Chondrocyte (in vitro differentiated cells): ENCODE measurements around the gene COQ7. TPM values are rescaled to one million over a fixed set of nuclear protein-coding genes. Genes with fewer than 3 reads are reported as not detected.

ENCODE experiments used
- DNase-seq: peaks from one replicate; pipeline ENCODE4 v3.0.0; 2021; ENCODE audit warnings: mixed read lengths, low spot score
- H3K27ac Mint-ChIP-seq: one replicate; pipeline ENCODE4 v1.8.0; 2021; ENCODE audit warnings: mild to moderate bottlenecking, moderate library complexity, mixed read lengths; ENCODE audit not compliant: unreplicated experiment
- H3K27me3 Mint-ChIP-seq: 2 replicates; pipeline ENCODE4 v1.8.0; 2021; ENCODE audit warnings: low read depth, mixed read lengths
- H3K36me3 Mint-ChIP-seq: 2 replicates; pipeline ENCODE4 v1.8.0; 2021; ENCODE audit warnings: low read depth, mixed read lengths
- H3K4me1 Mint-ChIP-seq: 2 replicates; pipeline ENCODE4 v1.8.0; 2021; ENCODE audit warnings: low read depth, mild to moderate bottlenecking, mixed read lengths
- H3K4me3 Mint-ChIP-seq: one replicate; pipeline ENCODE4 v1.8.0; 2021; ENCODE audit warnings: mild to moderate bottlenecking, moderate library complexity, mixed read lengths; ENCODE audit not compliant: unreplicated experiment
- H3K9me3 Mint-ChIP-seq: 2 replicates; pipeline ENCODE4 v1.8.0; 2021; ENCODE audit warnings: low read depth, mixed read lengths
- CTCF ChIP-seq: fragments of 200-600 bp; sonication (generic); IDR thresholded peaks from 2 replicates; pipeline ENCODE4 v1.5.0; 2021; ENCODE audit warnings: antibody characterized with exemption, mild to moderate bottlenecking, moderate library complexity
- total RNA-seq: library from RNA; stranded (reverse); gene quantifications from 3 replicates; pipeline ENCODE4 v1.2.1, GENCODE V29; 2021

Gene COQ7
- total RNA-seq, 1 donor from 2014 or later, result 20.7 TPM

DNA sequence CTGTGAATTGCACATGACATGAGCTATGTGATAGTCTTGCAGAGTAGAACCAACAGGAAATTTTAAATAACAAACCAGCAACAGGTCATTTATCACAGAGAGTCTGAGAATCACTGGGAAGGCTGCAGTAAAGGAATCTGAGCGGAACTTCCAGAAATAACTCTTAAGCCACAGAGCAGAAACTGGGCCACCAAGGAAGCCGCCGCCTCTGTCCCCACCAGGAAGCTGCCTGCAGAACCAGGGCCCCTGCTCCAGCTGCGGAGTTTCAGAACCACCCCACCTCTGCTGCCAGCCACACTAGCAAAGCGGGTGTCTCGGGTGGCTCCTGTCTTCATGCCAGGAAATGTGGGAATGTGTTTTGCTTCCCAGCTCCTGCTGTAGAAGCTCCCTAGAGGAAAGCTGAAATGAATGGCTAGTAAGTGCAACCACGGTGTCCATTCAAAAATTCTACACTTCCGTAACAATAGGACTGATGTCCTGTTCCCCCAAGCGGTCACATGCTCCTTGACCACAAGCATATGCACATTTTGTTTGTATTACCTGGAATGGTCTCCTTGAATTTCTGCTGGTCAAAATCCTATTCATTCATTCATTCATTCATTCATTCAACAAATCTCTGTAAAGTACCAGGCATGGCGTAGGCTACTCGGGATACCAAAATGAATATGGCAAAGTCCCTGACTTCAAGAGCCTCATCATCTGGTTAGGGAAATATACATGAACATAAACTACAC is 38.6 kb downstream of the COQ7 start:
- no peaks in the 10 kb centered on the region for H3K36me3 Mint-ChIP-seq
- no peak for DNase-seq
- H3K27me3 Mint-ChIP-seq, result no peaks in the 10 kb centered on the region
- TF ChIP-seq CTCF, result no peak
- peaks cover 29% of the 10 kb centered on the region for H3K4me1 Mint-ChIP-seq
- no peak overlapping the region for H3K27ac Mint-ChIP-seq
- no peaks in the 10 kb centered on the region for H3K9me3 Mint-ChIP-seq
- H3K4me3 Mint-ChIP-seq, result no peak overlapping the region

- H3K27ac Mint-ChIP-seq, result no peak overlapping the region
- no peak for DNase-seq
- TF ChIP-seq CTCF, result no peak
- no peak overlapping the region for H3K4me3 Mint-ChIP-seq
- no peaks in the 10 kb centered on the region for H3K9me3 Mint-ChIP-seq
- H3K27me3 Mint-ChIP-seq, result no peaks in the 10 kb centered on the region
- H3K36me3 Mint-ChIP-seq, result no peaks in the 10 kb centered on the region
- peaks cover 29% of the 10 kb centered on the region for H3K4me1 Mint-ChIP-seq
Observed at GRCh38 chr16:19106625-19107020, 39.2 kb downstream of the COQ7 start.

DNA sequence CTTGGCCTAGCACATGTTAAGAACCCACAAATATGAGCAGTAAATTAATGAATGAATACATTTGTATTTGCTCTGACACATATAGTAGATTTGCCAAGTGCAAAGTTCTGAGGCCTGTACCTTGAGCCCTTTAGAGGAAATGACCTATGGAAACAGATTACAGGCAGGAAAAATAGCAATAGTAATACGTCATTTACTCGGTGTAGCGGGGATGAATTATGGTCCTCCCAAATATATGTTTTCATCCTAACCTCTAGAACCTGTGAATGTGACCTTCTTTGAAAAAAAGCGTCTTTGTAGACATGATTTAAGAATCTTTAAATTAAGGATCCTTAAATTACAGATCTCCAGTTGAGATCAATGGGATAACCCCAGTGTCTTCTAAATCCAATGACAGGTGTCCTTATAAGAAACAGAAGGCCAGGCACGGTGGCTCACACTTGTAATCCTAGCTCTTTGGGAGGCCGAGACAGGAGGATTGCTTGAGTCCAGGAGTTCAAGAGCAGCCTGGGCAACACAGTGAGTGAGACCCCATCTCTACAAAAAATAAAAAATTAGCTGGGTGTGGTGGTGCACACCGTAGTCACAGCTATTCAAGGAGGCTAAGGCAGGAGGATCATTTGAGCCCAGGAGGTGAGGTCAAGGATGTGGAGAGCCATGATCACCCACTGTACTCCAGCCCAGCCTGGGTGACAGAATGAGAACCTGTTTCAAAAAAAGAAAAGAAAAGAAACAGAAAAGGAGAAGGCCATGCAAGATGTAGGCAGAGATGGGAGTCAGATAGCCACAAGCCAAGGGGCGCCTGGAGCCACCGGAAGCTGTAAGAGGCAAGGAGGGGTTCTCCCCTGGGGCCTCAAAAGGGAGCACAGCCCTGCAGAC is 41.2 kb downstream of the COQ7 start:
- H3K36me3 Mint-ChIP-seq, result no peaks in the 10 kb centered on the region
- H3K4me1 Mint-ChIP-seq, result peaks cover 36% of the 10 kb centered on the region
- no peaks in the 10 kb centered on the region for H3K9me3 Mint-ChIP-seq
- TF ChIP-seq CTCF, result no peak
- no peak overlapping the region for H3K4me3 Mint-ChIP-seq
- no peaks in the 10 kb centered on the region for H3K27me3 Mint-ChIP-seq
- no peak overlapping the region for H3K27ac Mint-ChIP-seq
- DNase-seq, result no peak

GRCh38 chr16:19109288-19109664 is 41.9 kb downstream of the COQ7 start:
- H3K4me3 Mint-ChIP-seq, result no peak overlapping the region
- no peak overlapping the region for H3K27ac Mint-ChIP-seq
- TF ChIP-seq CTCF, result no peak
- no peaks in the 10 kb centered on the region for H3K27me3 Mint-ChIP-seq
- no peak for DNase-seq
- no peaks in the 10 kb centered on the region for H3K9me3 Mint-ChIP-seq
- peaks cover 36% of the 10 kb centered on the region for H3K4me1 Mint-ChIP-seq
- H3K36me3 Mint-ChIP-seq, result no peaks in the 10 kb centered on the region

DNA sequence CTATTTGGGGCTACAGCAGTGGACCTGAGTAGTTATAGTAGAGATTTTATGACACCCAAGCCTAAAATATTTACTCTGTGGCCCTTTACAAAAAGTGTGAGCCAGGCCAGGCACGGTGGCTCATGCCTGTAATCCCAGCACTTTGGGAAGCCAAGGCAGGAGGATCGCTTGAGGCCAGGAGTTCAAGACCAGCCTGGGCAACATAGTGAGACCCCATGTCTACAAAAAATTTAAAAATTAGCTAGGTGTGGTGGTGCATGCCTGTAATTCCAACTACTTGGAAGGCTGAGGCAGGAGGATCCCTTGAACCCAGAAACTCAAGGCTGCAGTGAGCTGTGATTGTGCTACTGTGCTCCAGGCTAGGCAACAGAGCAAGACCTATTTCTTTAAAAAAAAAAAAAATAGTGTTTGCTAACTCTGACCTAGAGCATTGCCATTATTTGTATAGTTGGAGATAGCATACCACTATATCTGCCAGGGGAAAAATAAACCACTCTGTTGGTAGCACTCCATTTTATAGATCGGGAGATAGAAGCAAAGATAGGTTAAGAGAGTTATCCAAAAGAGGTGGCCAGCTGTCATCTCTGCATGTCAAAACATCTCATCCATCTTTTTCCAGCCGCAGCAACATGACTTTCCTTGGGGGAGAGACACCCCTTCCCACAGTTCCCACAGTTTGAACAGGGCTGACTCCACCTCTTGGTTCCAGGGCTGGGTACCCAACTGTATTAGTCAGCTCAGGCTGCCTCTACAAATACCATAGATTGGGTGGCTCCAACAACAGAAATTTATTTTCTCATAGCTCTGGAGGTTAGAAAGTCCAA is 43.3 kb downstream of the COQ7 start:
- Mint-ChIP-seq H3K27me3 (no peaks in the 10 kb centered on the region), H3K4me3 (no peak overlapping the region), H3K9me3 (no peaks in the 10 kb centered on the region), H3K27ac (peak overlapping the region; percentile 49), H3K4me1 (peaks cover 40% of the 10 kb centered on the region), H3K36me3 (no peaks in the 10 kb centered on the region)
- no peak for DNase-seq
- TF ChIP-seq CTCF, result no peak
